GM15510 (cell line): ENCODE measurements around the gene TRIM54.

Source experiments
- POLR2A ChIP-seq: IDR thresholded peaks from 3 replicates; pipeline ENCODE4 v1.6.1; 2011; ENCODE audit warnings: borderline replicate concordance; ENCODE audit not compliant: insufficient read length; ENCODE audit errors: extremely low read depth

The TRIM54 gene

GRCh38 chr2:27313882-27314645, 31.8 kb downstream of the TRIM54 start:
- no peak for TF ChIP-seq POLR2A

GRCh38 chr2:27314709-27315108, 32.5 kb downstream of the TRIM54 start:
- no peak for TF ChIP-seq POLR2A

GRCh38 chr2:27315122-27315521, 32.9 kb downstream of the TRIM54 start:
- TF ChIP-seq POLR2A, result no peak

GRCh38 chr2:27316655-27317412, 34.6 kb downstream of the TRIM54 start:
- no peak for TF ChIP-seq POLR2A

GRCh38 chr2:27320958-27321543, 38.8 kb downstream of the TRIM54 start:
- no peak for TF ChIP-seq POLR2A

- TF ChIP-seq POLR2A, result peak; percentile 25
Measured at GRCh38 chr2:27322301-27322765, 40.1 kb downstream of the TRIM54 start.

- TF ChIP-seq POLR2A, result peak; percentile 93
Measured at GRCh38 chr2:27322766-27323595, 40.8 kb downstream of the TRIM54 start, which contains the start of gene MPV17. MPV17 (minus strand) TSS chr2:27323097; CDS start chr2:27322517, 580 bp downstream.

GRCh38 chr2:27323596-27324285, 41.5 kb downstream of the TRIM54 start:
- TF ChIP-seq POLR2A, result no peak

GRCh38 chr2:27324720-27325119, 42.5 kb downstream of the TRIM54 start:
- TF ChIP-seq POLR2A, result no peak

- TF ChIP-seq POLR2A, result no peak
Measured at GRCh38 chr2:27335311-27335710, 53.1 kb downstream of the TRIM54 start.

- TF ChIP-seq POLR2A, result no peak
Measured at GRCh38 chr2:27336173-27336572, 53.9 kb downstream of the TRIM54 start.

GRCh38 chr2:27347641-27348040, 65.4 kb downstream of the TRIM54 start:
- TF ChIP-seq POLR2A, result no peak

GRCh38 chr2:27350106-27350693, 68.0 kb downstream of the TRIM54 start:
- no peak for TF ChIP-seq POLR2A
